ENCODE results near the gene SPO11. TPM values are rescaled to one million over a fixed set of nuclear protein-coding genes. Genes with fewer than 3 reads are reported as not detected.

Gene SPO11
- polyA plus RNA-seq, 1 donor from 2014 or later = not detected

GRCh38 chr20:57287901-57288300 lies 41.7 kb upstream of the SPO11 start:
- H2AFZ ChIP-seq (ENCODE audit: low read depth, low read length) = no peak overlapping the region
- H3K4me2 ChIP-seq (ENCODE audit: low read length) = no peak overlapping the region
- H3K9me2 ChIP-seq (ENCODE audit: insufficient read depth, low read length) = no peaks in the 10 kb centered on the region
- H4K20me1 ChIP-seq (ENCODE audit: insufficient read depth) = no peaks in the 10 kb centered on the region
- no peaks in the 10 kb centered on the region for H3K79me2 ChIP-seq (replicated peaks; ENCODE audit: insufficient read depth, low read length)
- no peak overlapping the region for H3K9ac ChIP-seq (ENCODE audit: low read length)
- H3K9me3 ChIP-seq (ENCODE audit: low read length) = no peaks in the 10 kb centered on the region
- H3K36me3 ChIP-seq (ENCODE audit: insufficient read depth, low read length) = no peaks in the 10 kb centered on the region
- TF ChIP-seq POLR2AphosphoS5 (IDR thresholded peaks at IDR 0.05) (no peak), REST (IDR thresholded peaks at IDR 0.05; ENCODE audit: borderline replicate concordance) (no peak), RAD21 (conservative IDR thresholded peaks at IDR 0.05) (no peak)
- no peaks in the 10 kb centered on the region for H3F3A ChIP-seq (ENCODE audit: insufficient read depth, low read length, poor library complexity, severe bottlenecking)
- H3K27me3 ChIP-seq (ENCODE audit: insufficient read depth, low read depth, low read length) = peaks cover 6% of the 10 kb centered on the region
- H3K4me3 ChIP-seq (ENCODE audit: low read length) = no peak overlapping the region
- H3K27ac ChIP-seq (ENCODE audit: low read length) = no peak overlapping the region

- Histone ChIP-seq H4K20me1 (ENCODE audit: insufficient read depth) (no peaks in the 10 kb centered on the region), H3K9me3 (ENCODE audit: low read length) (no peaks in the 10 kb centered on the region), H2AFZ (ENCODE audit: low read depth, low read length) (no peak overlapping the region), H3K27me3 (ENCODE audit: insufficient read depth, low read depth, low read length) (peaks cover 6% of the 10 kb centered on the region), H3K27ac (ENCODE audit: low read length) (no peak overlapping the region), H3F3A (ENCODE audit: insufficient read depth, low read length, poor library complexity, severe bottlenecking) (no peaks in the 10 kb centered on the region), H3K9me2 (ENCODE audit: insufficient read depth, low read length) (no peaks in the 10 kb centered on the region), H3K79me2 (replicated peaks; ENCODE audit: insufficient read depth, low read length) (no peaks in the 10 kb centered on the region), H3K9ac (ENCODE audit: low read length) (no peak overlapping the region), H3K4me3 (ENCODE audit: low read length) (no peak overlapping the region), H3K36me3 (ENCODE audit: insufficient read depth, low read length) (no peaks in the 10 kb centered on the region), H3K4me2 (ENCODE audit: low read length) (no peak overlapping the region)
- no peak for TF ChIP-seq EZH2 (IDR thresholded peaks at IDR 0.05; ENCODE audit: borderline replicate concordance, insufficient read depth, low read length, poor library complexity, severe bottlenecking)
- TF ChIP-seq SMC3 (conservative IDR thresholded peaks at IDR 0.05; ENCODE audit: poor library complexity) = no peak
- no peak for TF ChIP-seq REST (IDR thresholded peaks at IDR 0.05; ENCODE audit: borderline replicate concordance)
- no peak for TF ChIP-seq EP300 (conservative IDR thresholded peaks at IDR 0.05; ENCODE audit: poor library complexity, severe bottlenecking)
- TF ChIP-seq POLR2AphosphoS5 (IDR thresholded peaks at IDR 0.05) = no peak
- no peak for TF ChIP-seq TAF1 (IDR thresholded peaks at IDR 0.05; ENCODE audit: low read depth)
- no peak for TF ChIP-seq MXI1 (conservative IDR thresholded peaks at IDR 0.05; ENCODE audit: poor library complexity, severe bottlenecking)
- no peak for TF ChIP-seq RAD21 (conservative IDR thresholded peaks at IDR 0.05)
- no peak for TF ChIP-seq CTCF (IDR thresholded peaks at IDR 0.05; ENCODE audit: poor library complexity, severe bottlenecking)
These were observed 40.8 kb upstream of the SPO11 start for GRCh38 chr20:57288651-57289277.
